Stimulated activated CD8-positive, alpha-beta memory T cell treated with anti-CD3 and anti-CD28 coated beads, Interleukin-7, amount 100 ng/mL, for 4 hours (primary cell): ENCODE data around the gene ST8SIA1.
"Not testable (repeated sequence)": the region's sequence is repeated elsewhere in the genome, so short reads cannot be mapped to it uniquely, and the experiment has no call there.

ENCODE experiments used
- DNase-seq, 2 donors: peaks; one replicate each; pipeline ENCODE4 v3.0.0-alpha.2; 2020; ENCODE audit warnings: low read depth in 2 of 2

Gene ST8SIA1

DNA sequence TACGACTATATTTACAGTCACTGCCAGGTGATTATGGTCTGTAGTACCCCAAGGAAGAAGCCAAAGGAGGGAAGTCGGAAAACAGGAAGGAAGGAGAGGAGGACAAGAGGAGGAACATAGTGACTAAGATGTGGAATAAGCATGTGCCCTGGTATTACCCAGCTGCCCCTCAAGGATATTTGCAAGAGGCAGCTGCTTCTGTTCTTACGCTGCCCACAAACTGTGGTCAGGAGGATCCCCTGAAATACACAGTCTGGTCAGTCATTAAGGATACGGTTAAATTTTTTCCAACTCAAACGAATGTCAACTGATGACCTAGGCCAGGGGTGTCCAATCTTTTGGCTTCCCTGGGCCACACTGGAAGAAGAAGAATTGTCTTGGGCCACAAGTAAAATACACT is 162.0 kb downstream of the ST8SIA1 start:
- DNase-seq = no peak

DNA sequence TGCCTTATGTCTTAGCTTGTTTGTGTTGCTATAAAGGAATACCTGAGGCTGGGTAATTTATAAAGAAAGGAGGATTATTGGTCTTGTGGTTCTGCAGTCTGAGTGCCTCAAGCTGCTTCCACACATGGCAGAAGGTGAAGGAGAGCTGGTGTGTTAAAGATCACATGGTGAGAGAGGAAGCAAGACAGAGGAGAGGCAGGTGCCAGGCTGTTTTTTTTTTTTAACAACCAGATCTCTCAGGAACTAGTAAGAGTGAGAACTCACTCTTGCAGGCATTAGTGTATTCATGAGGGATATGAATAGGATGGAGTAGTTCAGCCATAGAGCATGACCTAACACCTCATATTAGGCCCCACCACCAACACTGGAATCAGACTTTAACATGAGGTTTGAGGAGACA is 165.1 kb downstream of the ST8SIA1 start:
- DNase-seq = no peak

DNA sequence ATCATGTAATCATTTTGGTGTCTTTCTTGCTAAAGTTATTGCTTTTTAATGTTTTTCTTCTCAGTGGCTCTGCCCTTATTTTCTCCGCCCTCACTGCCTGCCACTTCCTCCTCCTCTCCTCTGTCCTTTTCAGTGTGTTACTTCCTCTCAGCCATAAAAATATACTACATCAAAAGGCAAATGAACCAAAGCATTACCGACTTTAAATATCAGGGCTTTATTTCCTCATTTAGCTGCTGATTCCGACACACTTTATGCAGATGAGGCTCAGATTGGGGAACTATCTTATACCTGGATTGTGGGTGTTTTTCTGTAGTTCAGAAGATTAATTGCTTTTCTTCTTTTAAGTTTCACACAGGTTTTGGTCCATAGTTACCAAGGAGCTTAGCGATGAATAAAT is 170.4 kb downstream of the ST8SIA1 start:
- DNase-seq = no peak

DNA sequence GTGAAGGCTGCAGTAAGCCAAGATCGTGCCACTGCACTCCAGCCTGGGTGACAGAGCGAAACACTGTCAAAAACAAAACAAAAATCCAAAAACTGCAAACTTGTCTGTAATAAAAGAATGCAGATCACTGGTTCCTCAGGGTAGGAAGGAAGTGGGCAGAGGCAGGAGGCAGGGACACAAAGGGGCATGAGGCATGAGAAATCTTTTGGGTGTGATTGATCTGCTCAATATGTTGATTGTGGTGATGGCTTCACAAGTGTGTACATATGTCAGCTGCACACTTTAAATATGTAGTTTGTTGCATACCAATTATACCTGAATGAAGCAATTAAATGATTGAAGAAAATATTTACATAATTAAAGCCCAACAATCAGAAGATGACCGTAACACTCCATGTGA is 170.9 kb downstream of the ST8SIA1 start:
- DNase-seq = no peak

DNA sequence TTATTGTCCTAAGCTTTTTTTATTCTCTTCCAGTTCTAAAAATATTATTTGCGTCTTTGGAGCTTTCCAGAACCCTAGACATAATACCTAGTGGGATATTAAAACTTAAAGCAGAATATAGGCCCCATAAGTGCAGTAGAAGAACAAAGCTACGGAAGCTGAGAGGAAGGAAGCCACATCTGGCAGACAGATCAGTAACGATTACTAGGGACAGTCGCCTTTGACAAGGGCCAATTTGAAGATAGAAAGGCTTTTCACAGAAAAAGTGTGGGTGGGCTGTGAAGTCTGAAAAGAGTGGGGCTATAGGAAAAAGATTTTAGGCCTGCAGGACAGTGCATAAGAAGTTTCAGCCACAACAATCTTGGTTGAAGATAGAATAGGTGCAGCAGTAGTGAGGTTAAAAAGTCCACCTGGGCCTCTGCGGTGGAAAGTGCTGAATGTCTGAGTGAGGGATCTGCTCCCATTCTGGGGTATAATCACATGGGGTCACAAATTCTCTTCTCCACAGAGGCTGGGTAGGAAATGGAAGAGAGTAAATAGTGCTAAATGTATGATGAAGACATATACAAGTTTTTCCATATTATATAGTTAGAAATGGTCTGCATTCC is 174.0 kb downstream of the ST8SIA1 start:
- DNase-seq = no peak

DNA sequence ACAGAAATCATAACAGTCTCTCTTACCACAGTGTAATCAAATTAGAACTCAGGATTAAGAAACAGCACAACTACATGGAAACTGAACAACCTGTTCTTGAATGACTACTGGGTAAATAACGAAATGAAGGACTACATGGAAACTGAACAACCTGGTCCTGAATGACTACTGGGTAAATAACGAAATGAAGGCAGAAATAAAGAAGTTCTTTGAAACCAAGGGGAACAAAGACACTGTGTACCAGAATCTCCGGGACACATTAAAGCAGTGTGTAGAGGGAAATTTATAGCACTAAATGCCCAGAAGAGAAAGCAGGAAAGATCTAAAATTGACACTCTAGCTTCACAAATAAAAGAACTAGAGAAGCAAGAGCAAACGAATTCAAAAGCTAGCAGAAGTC is 185.2 kb downstream of the ST8SIA1 start:
- not testable (repeated sequence) for DNase-seq

DNA sequence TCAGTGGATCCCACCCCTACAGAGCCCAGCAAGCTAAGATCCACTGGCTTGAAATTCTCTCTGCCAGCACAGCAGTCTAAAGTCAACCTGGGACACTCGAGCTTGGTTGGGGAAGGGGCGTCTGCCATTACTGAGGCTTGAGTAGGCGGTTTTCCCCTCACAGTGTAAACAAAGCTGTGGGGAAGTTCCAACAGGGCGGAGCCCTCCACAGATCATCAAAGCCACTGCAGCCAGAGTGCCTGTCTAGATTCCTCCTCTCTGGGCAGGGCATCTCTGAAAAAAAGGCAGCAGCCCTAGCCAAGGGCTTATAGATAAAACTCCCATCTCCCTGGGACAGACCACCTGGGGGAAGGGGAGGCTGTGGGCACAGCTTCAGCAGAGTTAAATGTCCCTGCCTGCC is 187.8 kb downstream of the ST8SIA1 start:
- not testable (repeated sequence) for DNase-seq
